K562 (cell line): ENCODE measurements around the gene TTC9C.

Experiments
- CEBPG ChIP-seq, 3 experiments: fragments of 200-800 bp in 1 of 3; sonication (Bioruptor generic) in 1 of 3; sonication (generic) in 1 of 3; formaldehyde crosslinking in 1 of 3; IDR thresholded peaks in 2 of 3; conservative IDR thresholded peaks in 1 of 3; 2 replicates each; pipeline versions ENCODE4 v1.6.1 to v1.8.0; 2016 to 2022; ENCODE audit warnings: missing compliant biosample characterization in 2 of 3, missing genetic modification characterization in 2 of 3, mild to moderate bottlenecking in 1 of 3, missing genetic modification reagents in 1 of 3
- KAT7 ChIP-seq: sonication (generic); formaldehyde crosslinking; IDR thresholded peaks from 2 replicates; pipeline ENCODE4 v1.8.0; 2022; ENCODE audit warnings: missing genetic modification reagents, mild to moderate bottlenecking, borderline replicate concordance
- KLF13 ChIP-seq: fragments of 450-650 bp; IDR thresholded peaks from 2 replicates; pipeline ENCODE4 v1.6.1; 2016; ENCODE audit warnings: missing genetic modification characterization, low read depth, mild to moderate bottlenecking, missing compliant biosample characterization, moderate library complexity, borderline replicate concordance
- LARP7 ChIP-seq: fragments of 450-650 bp; IDR thresholded peaks from 2 replicates; pipeline ENCODE4 v1.6.1; 2016
- SETDB1 ChIP-seq: IDR thresholded peaks from one replicate; pipeline ENCODE4 v1.6.1; 2012; ENCODE audit warnings: low read length, control low read depth, inconsistent platforms
- ZBTB49 ChIP-seq: sonication (generic); formaldehyde crosslinking; IDR thresholded peaks from 2 replicates; pipeline ENCODE4 v1.8.0; 2022; ENCODE audit warnings: missing genetic modification reagents, mild to moderate bottlenecking, borderline replicate concordance
- ZFPM2 ChIP-seq: fragments of 250-450 bp; sonication (Bioruptor Pico); IDR thresholded peaks from 2 replicates; pipeline ENCODE4 v1.5.1; 2022; ENCODE audit warnings: mild to moderate bottlenecking
- ZKSCAN1 ChIP-seq: fragments of 150-350 bp; IDR thresholded peaks from 2 replicates; pipeline ENCODE4 v1.6.1; 2016; ENCODE audit warnings: low read depth, low read length
- ZKSCAN3 ChIP-seq: fragments of 250-450 bp; sonication (Bioruptor Pico); IDR thresholded peaks from 2 replicates; pipeline ENCODE4 v1.4.0; 2020
- ZNF140 ChIP-seq: fragments of 250-450 bp; sonication (Bioruptor Pico); IDR thresholded peaks from 2 replicates; pipeline ENCODE4 v1.8.0; 2021; ENCODE audit warnings: moderate library complexity, mild to moderate bottlenecking, inconsistent platforms
- TF ChIP-seq, protein P1 (sequence below), 2 experiments: IDR thresholded peaks in 1 of 2; conservative IDR thresholded peaks in 1 of 2; 2 replicates each; pipeline ENCODE4 v1.6.1; 2016; ENCODE audit warnings: low read depth in 2 of 2, mild to moderate bottlenecking in 1 of 2, missing compliant biosample characterization in 1 of 2, missing genetic modification characterization in 1 of 2, moderate library complexity in 1 of 2
- TF ChIP-seq, protein P2 (sequence below), 3 experiments: IDR thresholded peaks in 2 of 3; conservative IDR thresholded peaks in 1 of 3; 2 replicates each; pipeline ENCODE4 v1.5.1; 2011 to 2012; ENCODE audit warnings: low read length in 3 of 3, mild to moderate bottlenecking in 3 of 3, control low read depth in 2 of 3, improper control_type of control experiment in 1 of 3, inconsistent platforms in 1 of 3, low read depth in 1 of 3, mixed read lengths in 1 of 3, moderate library complexity in 1 of 3; ENCODE audit not compliant: insufficient read depth in 2 of 3
- TF ChIP-seq, protein P3 (sequence below): fragments of 250-450 bp; sonication (Bioruptor Pico); IDR thresholded peaks from 2 replicates; pipeline ENCODE4 v1.5.0; 2020; ENCODE audit warnings: mild to moderate bottlenecking, borderline replicate concordance
- TF ChIP-seq, protein P4 (sequence below): sonication (generic); formaldehyde crosslinking; IDR thresholded peaks from 2 replicates; pipeline ENCODE4 v1.8.1; 2023; ENCODE audit warnings: mild to moderate bottlenecking, missing genetic modification reagents, moderate library complexity

GRCh38 chr11:62688491-62688890 lies 39.8 kb upstream of the TTC9C start:
- TF ChIP-seq SETDB1 (no peak), ZKSCAN1 (no peak), KLF13 (tag) (no peak), ZNF140 (no peak), ZFPM2 (CRISPR knock-in tag) (no peak), ZBTB49 (CRISPR knock-in tag) (no peak), ZKSCAN3 (CRISPR knock-in tag) (no peak), LARP7 (no peak), KAT7 (CRISPR knock-in tag) (no peak), CEBPG (CRISPR knock-in tag; IDR thresholded peaks at IDR 0.05) (no peak), CEBPG (tag; conservative IDR thresholded peaks at IDR 0.05 in 1 of 2, IDR thresholded peaks at IDR 0.05 in 1 of 2) (no peak)
- TF ChIP-seq, protein P1, sequence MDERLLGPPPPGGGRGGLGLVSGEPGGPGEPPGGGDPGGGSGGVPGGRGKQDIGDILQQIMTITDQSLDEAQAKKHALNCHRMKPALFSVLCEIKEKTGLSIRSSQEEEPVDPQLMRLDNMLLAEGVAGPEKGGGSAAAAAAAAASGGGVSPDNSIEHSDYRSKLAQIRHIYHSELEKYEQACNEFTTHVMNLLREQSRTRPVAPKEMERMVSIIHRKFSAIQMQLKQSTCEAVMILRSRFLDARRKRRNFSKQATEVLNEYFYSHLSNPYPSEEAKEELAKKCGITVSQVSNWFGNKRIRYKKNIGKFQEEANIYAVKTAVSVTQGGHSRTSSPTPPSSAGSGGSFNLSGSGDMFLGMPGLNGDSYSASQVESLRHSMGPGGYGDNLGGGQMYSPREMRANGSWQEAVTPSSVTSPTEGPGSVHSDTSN (CRISPR knock-in tag; IDR thresholded peaks at IDR 0.05; ENCODE audit: low read depth): no peak
- TF ChIP-seq, protein P1 (tag; conservative IDR thresholded peaks at IDR 0.05; ENCODE audit: low read depth): no peak
- TF ChIP-seq, protein P2, sequence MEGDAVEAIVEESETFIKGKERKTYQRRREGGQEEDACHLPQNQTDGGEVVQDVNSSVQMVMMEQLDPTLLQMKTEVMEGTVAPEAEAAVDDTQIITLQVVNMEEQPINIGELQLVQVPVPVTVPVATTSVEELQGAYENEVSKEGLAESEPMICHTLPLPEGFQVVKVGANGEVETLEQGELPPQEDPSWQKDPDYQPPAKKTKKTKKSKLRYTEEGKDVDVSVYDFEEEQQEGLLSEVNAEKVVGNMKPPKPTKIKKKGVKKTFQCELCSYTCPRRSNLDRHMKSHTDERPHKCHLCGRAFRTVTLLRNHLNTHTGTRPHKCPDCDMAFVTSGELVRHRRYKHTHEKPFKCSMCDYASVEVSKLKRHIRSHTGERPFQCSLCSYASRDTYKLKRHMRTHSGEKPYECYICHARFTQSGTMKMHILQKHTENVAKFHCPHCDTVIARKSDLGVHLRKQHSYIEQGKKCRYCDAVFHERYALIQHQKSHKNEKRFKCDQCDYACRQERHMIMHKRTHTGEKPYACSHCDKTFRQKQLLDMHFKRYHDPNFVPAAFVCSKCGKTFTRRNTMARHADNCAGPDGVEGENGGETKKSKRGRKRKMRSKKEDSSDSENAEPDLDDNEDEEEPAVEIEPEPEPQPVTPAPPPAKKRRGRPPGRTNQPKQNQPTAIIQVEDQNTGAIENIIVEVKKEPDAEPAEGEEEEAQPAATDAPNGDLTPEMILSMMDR (IDR thresholded peaks at IDR 0.05 in 2 of 3, conservative IDR thresholded peaks at IDR 0.05 in 1 of 3; ENCODE audit: insufficient read depth in 2 of 3, low read depth in 1 of 3, low read length in 3 of 3): no peak
- TF ChIP-seq, protein P3, sequence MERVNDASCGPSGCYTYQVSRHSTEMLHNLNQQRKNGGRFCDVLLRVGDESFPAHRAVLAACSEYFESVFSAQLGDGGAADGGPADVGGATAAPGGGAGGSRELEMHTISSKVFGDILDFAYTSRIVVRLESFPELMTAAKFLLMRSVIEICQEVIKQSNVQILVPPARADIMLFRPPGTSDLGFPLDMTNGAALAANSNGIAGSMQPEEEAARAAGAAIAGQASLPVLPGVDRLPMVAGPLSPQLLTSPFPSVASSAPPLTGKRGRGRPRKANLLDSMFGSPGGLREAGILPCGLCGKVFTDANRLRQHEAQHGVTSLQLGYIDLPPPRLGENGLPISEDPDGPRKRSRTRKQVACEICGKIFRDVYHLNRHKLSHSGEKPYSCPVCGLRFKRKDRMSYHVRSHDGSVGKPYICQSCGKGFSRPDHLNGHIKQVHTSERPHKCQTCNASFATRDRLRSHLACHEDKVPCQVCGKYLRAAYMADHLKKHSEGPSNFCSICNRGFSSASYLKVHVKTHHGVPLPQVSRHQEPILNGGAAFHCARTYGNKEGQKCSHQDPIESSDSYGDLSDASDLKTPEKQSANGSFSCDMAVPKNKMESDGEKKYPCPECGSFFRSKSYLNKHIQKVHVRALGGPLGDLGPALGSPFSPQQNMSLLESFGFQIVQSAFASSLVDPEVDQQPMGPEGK (CRISPR knock-in tag): no peak
- TF ChIP-seq, protein P4, sequence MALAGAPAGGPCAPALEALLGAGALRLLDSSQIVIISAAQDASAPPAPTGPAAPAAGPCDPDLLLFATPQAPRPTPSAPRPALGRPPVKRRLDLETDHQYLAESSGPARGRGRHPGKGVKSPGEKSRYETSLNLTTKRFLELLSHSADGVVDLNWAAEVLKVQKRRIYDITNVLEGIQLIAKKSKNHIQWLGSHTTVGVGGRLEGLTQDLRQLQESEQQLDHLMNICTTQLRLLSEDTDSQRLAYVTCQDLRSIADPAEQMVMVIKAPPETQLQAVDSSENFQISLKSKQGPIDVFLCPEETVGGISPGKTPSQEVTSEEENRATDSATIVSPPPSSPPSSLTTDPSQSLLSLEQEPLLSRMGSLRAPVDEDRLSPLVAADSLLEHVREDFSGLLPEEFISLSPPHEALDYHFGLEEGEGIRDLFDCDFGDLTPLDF: no peak
